Peyer's patch (tissue), 4 donors: Measurements from ENCODE around the gene MYO5C.

Source experiments
- CTCF ChIP-seq, 6 experiments: fragments of 450-650 bp in 4 of 6; fragments of 200-600 bp in 2 of 6; sonication (generic) in 1 of 6; IDR thresholded peaks; one replicate each; pipeline ENCODE4 v1.5.1; 2017 to 2019; ENCODE audit warnings: antibody characterized with exemption in 6 of 6, mild to moderate bottlenecking in 3 of 6, moderate library complexity in 1 of 6
- POLR2A ChIP-seq, 2 donors: fragments of 450-650 bp; IDR thresholded peaks; one replicate each; pipeline ENCODE4 v1.5.1; 2017; ENCODE audit warnings: antibody characterized with exemption in 2 of 2, mild to moderate bottlenecking in 2 of 2, moderate library complexity in 2 of 2

- no peak for TF ChIP-seq POLR2A (IDR thresholded peaks at IDR 0.05)
- no peak for TF ChIP-seq CTCF (IDR thresholded peaks at IDR 0.05)
These were observed 33.2 kb downstream of the MYO5C start for GRCh38 chr15:52262364-52262763.
